HG03039 (cell line): Measurements from ENCODE around the gene EEF1A2.

Source experiments
- ATAC-seq: cut with Tn5 transposase; IDR thresholded peaks from one replicate; pipeline ENCODE4 v1.9.1; 2021; ENCODE audit warnings: mild to moderate bottlenecking, moderate library complexity; ENCODE audit not compliant: unreplicated experiment

EEF1A2 gene

DNA sequence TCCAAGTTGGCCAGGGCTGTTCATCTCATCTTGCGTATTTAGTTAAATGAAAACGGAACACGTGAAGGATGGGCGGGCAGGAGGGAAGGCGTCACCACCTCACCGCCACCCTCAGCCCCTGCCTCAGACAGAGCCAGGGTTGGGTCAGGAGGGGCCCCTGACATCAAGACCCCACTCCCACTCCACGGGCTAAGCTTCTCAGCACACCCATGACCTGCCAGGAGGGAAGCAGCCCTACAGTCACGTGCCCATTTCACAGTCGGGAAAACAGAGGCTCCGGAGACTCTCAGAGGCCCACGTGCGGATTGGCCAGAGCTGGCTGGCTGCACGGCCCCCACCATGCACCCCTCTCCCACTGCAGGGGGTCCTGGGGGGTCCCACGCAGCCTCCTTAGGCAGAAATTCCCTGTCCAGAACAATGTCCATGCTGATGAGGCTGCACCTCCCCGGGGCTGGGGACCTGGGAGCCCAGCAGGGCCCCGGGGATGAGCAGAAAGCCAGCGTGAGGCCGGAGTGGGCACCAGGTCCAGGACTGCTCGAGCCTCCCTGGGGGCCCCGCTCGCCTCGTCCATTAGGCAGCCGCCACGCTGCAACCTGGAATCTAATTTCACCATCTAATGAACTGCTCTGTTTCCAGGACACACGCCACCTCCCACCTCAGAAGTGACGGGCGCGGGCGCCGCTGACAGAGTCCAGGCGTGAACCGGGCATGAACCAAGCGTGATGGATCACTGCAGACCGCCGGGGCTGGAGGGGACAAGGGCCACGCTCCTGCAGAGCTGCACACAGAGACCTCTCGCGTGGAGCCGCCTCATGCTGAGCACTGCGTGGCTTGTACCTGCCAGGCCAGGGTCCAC is 42.2 kb downstream of the EEF1A2 start:
- no peak for ATAC-seq

DNA sequence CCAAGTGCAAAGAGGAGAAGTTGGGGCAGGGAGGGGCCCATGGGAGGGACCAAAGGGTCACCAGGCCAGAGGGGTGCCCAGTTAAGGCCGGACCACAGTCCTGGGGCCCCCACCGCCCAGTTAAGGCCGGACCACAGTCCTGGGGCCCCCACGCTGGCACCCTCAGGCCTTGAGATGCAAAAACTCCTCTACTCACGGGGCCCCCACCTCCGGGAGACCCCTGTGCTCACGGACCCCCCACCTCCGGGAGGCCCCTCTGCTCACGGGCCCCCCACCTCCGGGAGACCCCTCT is 43.4 kb downstream of the EEF1A2 start:
- no peak for ATAC-seq

DNA sequence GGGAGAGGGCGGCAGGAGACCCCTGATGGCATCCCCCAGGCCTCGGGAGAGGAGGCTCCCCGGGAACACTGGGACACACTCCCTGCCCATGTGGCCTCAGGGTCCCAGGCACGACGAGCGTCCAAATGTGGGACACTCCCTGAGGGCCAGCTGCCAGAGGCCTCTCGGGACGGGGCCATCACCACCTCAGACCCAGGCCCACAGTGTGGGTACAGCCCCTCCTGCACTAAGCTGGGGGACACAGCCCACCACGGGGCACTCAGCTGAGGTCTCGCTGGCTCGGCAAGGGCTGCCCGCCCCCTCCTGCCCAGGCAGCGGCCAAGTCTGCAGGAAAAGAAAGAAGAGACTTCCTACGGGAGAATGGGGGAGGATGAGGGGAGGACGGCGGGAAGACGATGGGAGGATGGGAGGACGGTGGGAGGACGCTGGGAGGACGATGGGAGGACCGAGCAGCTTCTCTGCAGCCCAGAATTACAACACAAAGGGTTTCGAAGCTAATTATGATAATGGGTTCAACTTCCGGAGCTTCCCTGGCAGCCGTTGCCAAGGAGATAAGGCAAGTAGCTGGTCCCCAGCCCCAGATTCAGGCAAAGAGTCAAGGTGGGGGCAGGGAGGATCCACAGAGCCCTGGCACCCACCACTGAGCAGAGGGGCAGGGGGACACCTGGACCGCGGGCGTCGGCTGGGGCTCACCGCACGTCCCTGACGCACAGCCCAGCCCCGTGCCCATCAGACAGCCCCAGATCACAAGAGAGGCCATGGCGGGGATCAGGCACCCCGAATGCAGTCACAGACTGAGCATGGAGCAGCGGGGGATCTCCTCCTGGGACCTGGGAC is 43.9 kb downstream of the EEF1A2 start:
- ATAC-seq = no peak

DNA sequence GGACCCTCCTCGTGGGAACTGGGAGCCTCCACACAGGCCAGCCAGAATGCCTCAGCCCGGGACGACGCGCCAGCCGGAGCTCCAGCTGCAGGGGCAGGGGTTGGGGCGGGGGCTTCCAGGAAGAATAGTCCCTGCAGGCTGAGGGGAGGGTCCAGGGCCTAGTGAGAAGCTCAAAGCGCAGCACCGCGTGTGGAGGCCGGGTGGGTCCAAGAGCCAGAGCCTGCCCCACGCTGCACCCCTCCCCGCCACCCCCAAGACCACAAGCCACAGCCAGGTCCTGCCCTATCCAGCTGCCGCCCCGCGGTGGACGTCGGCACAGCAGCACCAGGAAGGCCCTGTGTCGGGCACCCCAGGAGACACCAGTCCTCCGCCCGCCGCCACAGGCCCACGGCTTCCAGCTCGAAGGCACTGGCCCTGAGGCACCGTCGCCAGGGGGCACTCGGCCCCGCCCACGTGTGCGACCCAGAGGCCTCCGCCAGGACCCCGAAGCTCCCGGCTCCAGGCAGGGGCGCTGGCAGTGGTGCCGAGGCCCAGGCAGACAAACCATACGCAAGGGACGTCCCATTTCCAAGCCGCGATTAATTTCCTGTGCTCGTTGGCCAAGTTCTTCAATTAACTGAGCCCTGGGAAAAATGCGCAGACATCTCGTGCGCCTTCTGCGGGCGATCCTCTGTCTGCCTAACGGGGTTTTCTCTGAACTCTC is 45.9 kb downstream of the EEF1A2 start:
- no peak for ATAC-seq

DNA sequence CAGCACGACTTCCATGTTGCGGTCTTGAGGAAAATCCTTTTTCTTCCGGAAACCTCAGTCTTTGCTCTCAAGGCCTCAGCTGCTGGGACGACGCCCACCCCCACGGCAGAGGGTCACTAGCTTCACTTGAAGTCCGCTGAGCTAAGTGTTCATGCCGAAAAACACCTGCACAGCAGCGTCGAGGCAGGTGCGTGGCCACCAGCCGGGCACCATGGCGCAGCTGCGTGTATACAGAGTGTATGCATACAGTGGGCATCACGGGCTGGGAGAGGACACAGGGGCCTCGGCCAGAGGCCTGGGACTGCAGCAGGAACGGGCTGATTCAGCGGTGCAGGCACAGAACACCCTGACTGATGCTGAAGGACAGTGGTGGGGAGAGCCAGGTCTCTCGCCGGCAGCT is 46.5 kb downstream of the EEF1A2 start:
- ATAC-seq = no peak

DNA sequence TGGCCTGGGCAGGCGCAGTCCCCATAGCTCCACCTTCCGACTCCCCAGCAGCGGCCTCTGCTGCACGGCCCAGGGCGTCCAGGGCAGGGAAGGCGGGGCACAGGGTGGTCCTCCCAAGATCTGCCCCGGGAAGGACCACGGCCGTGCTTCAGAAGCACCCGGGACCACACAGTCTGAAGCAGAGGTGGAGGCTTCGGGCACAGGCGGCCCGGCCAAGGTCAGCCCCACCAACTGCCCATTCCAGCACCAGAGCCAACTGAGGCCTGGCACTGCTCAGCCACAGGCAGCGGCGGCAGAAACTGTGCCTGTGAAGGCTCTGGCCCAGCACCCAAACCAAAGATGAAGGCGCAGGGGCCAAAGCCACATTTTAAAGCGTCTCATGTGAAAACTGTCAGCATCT is 47.1 kb downstream of the EEF1A2 start:
- ATAC-seq = no peak

DNA sequence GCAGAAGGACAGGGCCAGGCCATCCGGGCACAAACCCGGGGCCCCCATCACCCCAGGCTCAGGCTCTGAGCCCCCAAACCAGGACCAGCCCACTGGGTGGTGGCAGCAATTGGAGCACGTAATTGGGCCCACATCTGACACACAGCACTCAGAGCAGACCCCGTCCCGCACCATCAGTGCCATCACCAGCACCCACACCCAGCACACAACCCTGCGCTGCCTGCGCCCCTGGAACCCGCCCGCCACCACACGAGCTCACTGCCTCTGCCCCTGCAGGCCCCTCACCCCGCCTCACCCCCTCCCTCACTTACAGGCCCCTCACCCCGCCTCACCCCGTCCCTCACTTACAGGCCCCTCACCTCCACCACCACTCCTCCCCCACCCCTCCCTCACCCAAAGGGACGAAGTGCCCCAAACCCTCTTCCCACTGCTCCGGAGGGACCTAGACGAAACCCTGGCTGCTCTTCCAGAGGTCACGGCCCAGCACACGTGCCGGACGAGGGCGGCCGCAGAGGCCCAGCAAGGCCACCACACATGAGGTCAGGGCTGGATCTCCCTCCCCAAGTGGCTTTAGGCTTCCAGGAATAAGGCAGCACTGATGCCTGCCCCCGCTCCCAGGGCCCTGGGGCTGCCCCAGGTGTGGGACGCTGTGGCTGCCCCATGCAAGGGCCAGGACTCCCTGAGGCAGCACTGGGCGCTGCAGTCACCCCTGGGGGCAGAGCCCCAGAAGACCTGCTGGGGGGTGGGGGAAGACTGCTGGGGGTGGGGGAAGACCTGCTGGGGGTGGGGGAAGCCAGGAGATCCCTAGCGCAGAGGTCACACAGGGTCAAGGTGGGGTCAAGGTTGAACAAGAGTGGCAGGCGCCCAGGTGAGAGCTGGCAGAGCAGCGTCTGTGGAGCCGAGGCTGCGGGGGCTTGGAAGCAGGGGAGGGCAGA is 48.8 kb downstream of the EEF1A2 start:
- ATAC-seq = no peak

DNA sequence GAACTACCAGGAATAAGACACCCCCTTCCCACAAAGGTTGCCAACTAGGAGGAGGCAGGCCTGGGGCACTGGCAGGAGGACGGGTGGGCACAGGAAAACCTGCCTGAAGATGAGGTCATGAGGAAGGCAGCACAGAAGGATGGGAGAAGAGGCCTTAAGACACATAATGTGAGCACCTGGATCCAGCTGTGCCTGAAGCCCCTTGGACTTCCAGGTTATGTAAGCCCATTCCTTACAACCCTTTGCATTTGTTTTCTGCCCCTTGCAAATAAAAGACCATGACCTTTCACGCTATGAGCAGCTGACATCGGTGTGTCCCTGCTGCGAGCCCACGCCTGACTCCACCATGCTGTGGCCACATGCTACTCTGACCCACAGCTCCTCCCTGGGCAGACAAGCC is 49.9 kb downstream of the EEF1A2 start:
- no peak for ATAC-seq

DNA sequence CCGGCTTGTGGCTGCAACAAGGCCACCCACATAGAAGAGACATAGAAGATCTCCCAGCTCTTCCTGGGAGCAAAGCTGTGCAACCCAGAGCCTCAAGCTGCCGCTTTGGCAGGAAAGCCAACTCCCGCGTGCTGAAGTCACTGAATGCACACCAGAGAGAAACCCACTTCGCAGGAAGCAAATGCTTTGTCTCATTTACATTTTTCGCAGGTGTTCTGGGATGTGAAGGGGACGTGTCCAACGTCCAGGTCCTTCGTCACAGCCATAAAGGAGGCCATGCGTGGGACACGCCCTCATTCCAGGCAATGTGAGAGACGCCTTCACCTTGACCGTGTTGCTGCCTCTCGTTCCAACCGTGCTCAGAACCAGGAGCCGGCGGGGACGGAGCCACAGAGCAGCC is 50.9 kb downstream of the EEF1A2 start:
- no peak for ATAC-seq

DNA sequence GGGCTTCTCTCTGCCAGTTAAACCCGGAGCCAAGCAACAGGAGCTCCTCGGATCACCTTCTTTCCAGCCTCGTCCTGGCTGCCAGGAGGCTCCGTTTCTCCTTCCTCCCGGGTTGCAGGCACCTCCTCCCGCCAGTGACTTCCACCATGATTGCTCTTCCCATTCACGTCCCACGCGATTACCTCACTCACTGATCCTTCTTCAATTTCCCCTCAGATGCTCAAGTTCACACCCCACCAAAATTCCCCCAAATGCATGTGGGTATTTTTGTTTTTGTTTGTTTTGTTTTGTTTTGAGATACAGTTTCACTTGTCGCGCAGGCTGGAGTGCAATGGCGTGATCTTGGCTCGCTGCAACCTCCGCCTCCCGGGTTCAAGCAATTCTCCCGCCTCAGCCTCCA is 51.6 kb downstream of the EEF1A2 start:
- no peak for ATAC-seq

DNA sequence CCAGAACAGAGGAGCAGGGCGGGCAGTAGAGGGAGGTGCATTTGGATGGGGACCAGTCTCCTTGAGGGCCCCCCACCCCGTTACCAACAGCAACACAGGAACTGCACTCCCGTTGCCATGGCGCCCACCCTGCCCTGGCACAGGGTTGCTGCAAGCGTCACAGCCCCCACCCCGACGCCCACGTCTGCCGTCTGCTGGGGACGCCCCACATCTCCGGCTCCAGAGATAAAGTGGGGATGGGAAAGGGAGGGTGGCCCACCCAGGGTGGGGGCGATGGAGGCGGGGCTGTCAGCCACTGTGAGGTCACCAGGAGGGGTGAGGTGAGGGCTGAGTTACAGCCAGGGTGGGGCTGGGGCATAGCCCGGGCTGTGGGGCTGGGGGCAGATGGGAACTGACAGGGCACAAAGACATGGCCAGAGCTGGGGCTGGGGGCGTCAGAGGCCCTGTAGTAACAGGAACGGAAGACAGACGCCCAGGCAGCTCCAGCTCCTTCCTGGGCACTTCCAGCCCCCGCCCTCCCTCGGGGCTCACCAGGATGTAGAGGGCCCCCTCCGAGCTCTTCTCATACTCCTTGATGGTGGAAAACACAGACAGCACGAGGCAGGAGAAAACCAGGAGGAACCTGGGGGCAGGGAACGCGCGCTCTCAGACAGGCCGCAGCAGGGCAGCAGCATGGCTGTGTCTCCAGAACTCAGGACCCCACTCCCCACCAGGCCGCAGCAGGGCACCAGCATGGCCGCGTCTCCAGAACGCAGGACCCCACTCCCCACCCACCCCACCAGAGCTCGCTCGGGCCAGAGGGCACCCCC is 52.5 kb downstream of the EEF1A2 start:
- ATAC-seq = no peak

DNA sequence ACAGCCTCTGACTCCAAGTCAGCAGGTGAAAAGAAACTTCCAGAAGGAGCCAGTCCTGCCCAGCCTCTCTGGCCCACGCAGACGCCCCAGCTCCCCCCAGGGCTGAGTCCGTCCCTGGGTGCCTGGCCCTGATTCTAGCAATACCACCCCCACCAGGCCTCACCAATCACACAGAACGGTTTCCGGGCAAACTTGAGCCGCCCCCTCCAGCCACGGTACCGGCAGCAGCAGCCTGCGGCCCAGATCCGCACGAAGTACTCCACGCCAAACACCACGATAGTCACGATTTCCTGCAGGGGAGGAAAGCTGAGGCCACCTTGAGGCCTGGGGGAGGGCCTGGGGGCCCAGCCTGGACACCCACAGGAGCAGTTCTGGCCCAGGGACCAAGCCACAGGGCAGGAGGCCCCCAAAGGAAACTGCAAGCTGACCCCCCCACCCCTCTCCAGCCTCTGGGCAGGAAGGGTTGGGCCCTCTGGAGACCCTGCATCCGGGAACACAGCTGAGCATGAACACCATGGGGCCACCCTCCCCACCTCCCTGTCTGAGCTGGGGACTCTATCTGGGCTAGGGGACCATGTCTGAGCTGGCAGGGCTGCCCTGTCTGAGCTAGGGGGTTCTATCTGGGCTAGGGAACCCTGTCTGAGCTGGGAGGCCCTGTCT is 53.7 kb downstream of the EEF1A2 start:
- no peak for ATAC-seq

DNA sequence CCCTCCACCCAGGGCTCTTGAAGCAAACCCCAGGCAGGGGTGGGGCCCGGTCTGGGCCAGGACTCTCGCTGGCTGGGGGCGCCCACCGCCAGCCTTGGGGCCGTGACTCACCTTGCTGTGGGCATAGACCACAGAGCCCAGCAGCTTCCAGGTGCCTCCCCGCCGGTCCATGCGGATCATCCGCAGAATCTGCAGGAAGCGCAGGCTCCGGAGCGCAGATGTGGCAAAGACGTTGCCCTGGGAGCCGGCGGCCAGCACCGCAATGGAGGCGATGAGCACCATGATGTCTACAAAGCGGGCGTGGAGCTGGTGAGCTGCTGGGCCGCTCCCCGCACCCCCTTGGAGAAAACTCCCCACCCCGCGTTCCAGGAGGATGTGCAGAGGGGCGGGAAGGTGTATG is 54.3 kb downstream of the EEF1A2 start:
- ATAC-seq = no peak

DNA sequence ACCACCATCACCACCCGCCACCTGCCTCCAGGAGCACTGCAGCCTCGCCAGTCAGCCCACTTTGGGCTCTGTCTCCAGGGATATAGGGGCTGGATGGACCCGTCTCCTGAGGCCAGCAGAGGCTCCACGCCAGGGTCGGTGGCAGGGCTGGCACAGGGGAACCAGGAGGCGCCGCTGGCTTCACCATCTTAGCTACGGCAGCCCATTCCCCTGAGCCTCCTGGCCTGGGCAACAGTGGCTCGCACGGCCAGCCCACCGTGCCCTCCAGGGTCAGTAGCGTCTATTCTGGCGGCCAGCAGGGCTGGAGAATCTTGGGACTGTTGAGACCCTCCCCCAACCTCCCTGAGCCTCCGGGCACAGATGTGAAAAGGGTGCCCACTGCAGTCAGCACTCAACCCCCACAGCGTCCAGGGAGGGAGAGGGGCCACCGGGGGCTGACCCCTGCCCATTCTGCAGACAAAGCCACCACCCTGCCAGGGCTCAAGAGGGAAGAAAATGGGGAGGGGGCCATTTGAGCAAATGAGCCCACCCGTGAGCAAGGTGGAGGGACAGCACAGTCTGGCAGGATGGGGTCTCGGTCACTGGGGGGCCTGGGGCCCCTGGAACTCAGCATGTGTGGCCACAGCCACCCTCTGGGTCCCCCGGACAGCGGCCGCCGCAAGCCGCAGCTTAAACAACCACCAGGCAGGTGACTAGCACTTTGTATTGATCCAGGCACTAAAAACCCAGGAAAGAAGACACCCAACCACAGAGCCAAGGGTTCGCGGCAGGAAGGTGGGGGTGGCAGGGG is 55.1 kb downstream of the EEF1A2 start:
- no peak for ATAC-seq

DNA sequence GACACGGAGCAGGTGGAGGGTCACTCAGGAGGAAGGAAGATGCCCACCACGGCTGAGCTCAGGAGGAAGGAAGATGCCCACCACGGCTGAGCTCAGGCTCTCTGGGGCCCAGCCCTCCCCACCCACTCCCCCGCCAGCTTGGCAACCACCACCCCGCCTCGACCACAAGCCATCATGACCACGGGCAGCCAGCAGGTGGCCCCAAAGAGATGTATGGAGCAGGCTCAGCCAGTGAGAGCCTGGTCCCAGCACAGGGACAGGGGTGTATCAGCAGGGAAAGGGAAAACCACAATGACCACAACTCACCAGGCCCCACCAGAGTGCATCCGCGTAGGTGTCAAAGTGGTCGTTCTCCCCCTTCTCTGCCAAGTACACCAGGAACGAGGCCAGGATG is 56.8 kb downstream of the EEF1A2 start:
- ATAC-seq = no peak

DNA sequence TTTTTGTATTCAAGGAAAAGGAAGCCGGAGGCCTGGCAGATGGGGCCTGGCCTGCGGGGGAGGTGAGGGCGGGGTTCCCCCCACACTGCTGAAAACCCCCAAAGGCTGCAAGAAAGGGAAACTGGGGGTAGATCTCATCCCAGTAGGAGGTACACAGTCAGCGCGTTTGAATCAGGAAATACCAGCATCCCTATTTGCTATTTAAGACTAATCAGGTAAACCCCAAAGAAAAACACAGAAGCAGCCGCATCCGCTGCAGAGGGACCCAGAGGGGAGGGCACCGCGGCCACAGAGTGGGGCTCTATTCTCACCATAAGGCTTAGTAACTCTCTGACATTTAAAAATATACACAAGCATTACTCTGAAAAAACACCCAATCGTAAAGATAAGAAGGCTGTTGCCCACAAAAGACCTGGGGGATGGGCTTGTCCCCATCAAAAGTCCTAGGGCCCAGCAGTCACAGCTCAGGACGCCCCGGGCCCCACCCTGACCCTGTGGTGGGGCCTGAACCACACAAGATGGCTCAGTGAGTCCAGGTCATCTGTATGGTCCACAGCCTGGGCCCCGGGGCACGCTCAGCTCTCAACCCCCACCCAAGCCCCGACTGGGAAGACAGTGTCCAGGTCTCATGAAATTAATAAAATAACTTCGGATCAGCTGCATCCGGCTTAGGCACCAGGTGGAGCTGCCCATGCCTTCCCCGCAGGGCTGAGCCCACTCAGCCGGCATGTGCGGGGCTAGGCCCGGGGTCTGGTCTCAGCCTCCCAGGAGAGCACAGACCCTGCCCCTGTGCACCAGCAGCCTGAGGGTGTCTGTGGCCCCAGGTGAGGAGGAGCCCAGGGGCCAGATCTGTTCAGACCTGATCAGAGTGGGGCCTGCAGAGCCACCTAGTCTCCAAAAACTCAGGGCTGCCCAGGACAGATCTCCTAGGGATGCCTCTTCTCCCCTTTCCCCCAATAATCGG is 57.5 kb downstream of the EEF1A2 start:
- no peak for ATAC-seq

DNA sequence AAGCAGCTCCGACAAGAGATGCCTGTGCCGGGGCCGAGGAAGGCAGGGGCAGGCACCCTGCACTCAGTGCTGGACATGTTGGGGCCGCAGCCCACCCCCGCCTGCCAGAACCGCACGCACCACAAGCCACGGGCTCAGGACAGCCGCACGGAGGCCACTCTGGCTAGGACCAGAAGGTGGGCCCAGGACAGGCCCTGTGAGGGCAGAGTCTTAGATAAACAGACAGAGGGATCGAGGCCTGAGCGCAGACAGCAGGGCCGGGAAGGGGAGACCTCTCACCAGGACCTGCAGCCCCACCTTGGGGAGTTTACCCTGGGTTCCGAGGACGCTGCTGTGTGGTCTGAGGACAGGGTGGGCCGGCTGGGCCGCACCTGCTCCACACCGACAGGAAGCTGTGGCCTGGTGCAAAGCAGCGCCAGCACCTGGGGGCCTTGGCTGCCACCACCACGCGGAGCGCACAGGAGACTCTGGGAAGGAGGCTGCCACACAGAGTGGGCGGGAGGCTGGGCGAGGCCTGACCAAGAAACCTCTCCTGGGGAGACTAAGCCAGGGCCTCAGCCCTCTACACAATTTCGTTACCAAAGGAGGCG is 58.4 kb downstream of the EEF1A2 start:
- ATAC-seq = no peak
